HG03175 (cell line): Measurements from ENCODE around the gene NRBF2.
"Not testable (repeated sequence)": the region's sequence is repeated elsewhere in the genome, so short reads cannot be mapped to it uniquely, and the experiment has no call there.

Experiments
- ATAC-seq: cut with Tn5 transposase; IDR thresholded peaks from one replicate; pipeline ENCODE4 v1.9.1; 2021; ENCODE audit warnings: mild to moderate bottlenecking, moderate library complexity; ENCODE audit not compliant: unreplicated experiment

The NRBF2 gene

GRCh38 chr10:63116452-63117072, 16.6 kb upstream of the NRBF2 start:
- ATAC-seq = no peak

DNA sequence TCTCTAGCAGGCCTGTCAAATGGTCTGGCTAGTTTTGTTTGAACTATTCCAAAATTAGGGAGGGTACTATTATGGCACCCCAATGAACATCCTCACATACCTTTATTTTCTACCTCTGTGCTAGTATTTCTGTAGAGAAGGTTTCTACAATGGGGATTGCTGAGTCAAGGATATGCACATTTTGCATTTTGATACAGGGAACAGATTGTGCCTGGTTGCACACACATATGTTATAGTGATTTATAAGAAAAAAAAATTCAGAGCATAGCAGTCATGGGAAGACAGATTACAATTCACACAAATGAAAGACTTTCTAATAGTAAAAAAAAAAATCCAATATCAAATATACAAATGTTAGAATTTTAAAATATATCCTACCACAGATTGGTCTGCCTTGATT, 14.1 kb upstream of the NRBF2 start:
- no peak for ATAC-seq

- no peak for ATAC-seq
Observed at GRCh38 chr10:63120554-63120953, 12.6 kb upstream of the NRBF2 start.

GRCh38 chr10:63123727-63124362, 9.3 kb upstream of the NRBF2 start:
- ATAC-seq = no peak

DNA sequence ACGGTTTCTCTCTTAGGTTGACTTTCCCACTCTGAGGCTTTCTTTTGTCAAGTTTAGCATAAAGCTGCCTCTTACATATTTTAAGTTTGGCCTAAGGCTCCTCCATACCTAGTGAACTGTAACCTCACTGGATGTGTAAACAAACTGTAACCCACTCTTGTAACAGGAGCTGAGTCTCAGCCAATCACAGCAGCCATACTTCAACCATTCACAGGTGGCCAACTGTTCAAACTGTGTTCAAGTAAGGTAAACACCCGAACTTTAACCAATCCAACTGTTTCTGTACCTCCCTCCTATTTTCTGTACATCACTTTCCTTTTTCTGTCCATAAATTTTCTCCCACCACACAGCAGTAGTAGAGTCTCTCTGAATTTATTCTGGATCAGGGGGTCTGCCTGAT, 7.7 kb upstream of the NRBF2 start:
- ATAC-seq = no peak

DNA sequence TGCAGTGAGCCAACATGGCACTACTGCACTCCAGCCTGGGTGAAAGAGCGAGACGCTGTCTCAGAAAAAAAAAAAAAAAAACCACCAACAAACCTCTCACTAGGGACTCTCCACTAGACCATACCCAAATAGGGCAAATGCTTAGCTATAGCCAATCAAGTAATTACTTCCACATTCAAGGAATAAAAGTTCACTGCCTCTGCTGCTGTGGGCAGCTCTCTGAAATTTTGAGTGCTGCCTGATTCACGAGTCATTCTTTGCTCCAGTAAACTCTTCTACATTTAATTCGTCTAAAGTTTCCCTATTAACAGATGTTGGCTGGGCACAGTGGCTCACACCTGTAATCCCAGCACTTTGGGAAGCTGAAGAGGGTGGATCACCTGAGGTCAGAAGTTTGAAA, 4.7 kb upstream of the NRBF2 start:
- ATAC-seq = no peak

GRCh38 chr10:63129888-63130287, 3.2 kb upstream of the NRBF2 start:
- no peak for ATAC-seq

DNA sequence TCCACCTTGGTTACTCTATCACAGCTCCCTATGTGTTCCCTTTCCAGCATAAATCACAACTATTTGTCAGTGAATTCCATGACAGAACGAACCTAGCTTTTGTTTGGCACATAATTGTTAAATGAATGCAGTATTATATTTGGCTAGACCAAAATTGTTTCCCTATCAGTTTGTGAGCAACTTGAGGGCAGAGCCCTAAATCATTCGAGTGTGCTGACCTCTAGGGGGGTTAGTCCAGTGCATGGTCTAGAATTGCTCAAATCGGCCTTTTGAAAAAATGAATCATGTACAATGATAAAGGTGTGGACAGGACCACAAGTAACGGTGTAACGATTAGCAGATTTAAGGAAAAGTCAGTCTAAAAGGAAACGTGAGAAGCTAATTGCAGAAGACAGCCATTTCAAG, 475 bp upstream of the NRBF2 start:
- ATAC-seq = no peak

DNA sequence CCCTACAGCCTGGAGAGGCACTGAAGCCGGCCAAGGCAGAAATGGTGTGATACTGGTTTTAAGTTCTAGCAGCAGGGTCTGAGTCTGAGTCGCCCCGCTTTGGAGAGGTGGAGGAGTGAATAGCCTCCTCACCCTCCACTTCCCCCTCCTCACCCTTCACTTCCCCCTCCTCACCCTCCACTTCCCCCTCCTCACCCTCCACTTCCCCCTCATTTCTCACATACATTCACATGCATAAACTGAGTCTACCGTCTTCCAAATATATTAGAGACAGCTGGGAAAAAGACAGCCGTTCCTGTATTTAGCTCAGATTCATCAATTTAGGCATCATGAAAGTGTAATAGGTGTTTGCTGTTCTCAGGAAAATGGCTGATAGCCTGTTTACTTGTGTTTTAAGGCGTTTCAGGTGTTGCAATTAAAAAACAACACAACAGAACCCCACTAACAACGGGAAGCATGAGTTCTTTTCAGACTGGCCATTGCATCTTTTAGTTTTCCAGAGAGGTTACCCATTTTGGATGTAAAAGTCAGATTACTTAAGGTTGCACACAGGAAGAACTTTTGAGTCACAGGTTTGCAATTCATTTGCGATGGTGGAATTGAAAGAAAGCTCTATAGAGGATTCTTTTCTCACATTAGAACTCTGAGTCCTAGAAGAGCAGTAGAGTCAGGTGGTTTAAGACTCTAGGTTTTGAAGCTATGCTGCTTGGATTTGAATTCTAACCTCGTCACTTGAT, 861 bp downstream of the NRBF2 start:
- ATAC-seq = no peak

- ATAC-seq = no peak
Observed at GRCh38 chr10:63137306-63137705, 4.2 kb downstream of the NRBF2 start.

DNA sequence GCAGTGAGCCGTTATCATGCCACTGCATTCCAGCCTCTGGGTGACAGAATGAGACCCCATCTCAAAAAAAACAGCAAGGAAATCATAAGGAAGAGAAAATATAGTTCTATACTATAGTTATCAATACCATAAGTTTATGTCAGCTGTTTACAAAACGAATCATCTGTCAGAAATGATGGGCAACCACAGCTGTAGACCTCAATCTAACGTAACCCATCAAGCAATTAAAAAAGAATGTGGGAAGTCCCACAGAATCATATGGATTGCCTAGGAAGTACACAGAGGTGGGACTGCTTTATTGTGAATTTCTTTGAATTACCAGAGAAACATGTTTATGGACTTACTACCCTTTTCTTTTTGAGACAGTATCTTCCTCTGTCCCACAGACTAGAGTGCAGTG, 6.9 kb downstream of the NRBF2 start:
- no peak for ATAC-seq

DNA sequence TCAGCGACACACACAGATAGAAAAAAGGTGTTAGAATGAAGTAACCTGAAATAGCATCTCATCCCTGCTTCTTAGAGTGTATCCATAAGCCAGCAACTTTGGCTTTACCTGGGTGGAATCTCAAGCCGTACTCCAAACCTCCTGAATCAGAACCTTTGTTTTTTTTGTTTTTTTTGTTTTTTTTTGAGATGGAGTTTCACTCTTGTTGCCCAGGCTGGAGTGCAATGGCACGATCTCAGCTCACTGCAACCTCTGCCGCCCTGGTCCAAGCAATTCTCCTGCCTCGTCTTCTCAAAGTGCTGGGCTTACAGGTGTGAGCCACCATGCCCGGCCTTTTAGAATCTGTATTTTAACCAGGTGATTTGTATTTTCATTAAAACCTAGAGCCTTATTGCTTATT, 9.0 kb downstream of the NRBF2 start:
- no peak for ATAC-seq

GRCh38 chr10:63143987-63144386, 10.9 kb downstream of the NRBF2 start:
- ATAC-seq = no peak

DNA sequence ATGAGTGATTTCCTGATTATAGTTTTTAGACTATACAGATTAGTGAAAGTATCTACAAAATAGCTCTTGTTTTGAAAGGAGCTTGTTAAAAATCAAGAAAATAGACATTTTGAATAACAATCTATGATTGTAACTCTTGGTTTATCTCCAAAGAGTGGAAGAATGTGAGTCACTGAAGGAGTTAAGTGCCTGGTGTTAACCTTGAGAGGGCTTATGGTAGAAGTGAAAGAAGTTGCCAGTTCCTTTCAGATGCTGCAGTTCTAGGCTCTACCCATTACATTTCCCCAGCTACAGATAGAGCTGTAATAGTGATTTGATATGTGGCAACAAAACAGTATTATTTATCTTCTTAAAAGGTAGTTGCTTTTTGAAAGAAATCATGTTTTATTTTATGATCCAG, 12.7 kb downstream of the NRBF2 start:
- ATAC-seq = no peak

- ATAC-seq = no peak
Observed at GRCh38 chr10:63146503-63146902, 13.4 kb downstream of the NRBF2 start.

GRCh38 chr10:63150745-63151144, 17.6 kb downstream of the NRBF2 start:
- ATAC-seq = no peak

DNA sequence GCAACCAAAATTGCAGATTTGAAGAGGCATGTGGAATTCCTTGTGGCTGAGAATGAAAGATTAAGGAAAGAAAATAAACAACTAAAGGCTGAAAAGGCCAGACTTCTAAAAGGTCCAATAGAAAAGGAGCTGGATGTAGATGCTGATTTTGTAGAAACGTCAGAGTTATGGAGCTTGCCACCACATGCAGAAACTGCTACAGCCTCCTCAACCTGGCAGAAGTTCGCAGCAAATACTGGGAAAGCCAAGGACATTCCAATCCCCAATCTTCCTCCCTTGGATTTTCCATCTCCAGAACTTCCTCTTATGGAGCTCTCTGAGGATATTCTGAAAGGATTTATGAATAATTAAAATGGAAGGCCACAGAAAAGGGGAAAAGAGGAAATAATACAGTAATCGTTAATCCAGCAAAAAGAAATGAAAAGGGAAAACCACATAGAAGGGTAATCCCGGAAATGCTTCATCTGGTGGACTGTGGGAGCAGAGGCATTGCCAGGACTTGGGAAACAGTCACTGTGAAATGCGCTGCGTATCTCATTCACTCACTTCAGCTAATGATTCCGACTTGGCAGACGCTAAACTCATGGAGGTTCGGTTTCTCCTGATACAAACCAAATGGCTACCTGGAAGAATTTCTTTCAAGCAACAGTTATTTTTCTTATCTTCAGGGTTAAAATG, 20.9 kb downstream of the NRBF2 start:
- not testable (repeated sequence) for ATAC-seq

GRCh38 chr10:63154546-63155387, 21.6 kb downstream of the NRBF2 start:
- ATAC-seq = no peak

DNA sequence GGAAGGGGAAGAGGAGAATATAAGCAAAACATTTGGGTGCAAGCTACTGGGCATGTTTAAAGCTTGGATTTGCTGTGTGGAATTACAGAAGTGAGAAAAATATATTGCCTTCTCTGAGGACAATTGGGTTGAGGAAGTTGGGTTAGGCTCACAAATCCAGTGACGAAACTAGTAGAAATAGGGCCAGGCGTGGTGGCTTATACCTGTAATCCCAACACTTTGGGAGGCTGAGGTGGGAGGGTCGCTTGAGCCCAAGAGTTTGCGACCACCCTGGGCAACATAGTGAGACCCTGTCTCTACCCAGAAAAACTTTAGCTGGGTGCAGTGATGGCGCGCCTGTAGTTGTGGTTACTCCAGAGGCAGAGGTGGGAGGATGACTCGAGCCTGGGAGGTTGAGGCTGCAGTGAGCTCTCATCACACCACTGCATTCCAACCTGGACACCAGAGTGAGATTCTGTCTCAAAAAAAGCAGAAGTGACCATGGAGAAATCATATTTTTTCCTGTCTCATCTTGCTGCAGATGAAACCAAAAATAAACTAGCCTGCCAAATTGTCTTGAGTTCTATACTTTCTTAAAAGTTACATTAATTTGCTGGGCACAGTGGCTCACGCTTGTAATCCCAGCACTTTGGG, 22.4 kb downstream of the NRBF2 start:
- no peak for ATAC-seq

DNA sequence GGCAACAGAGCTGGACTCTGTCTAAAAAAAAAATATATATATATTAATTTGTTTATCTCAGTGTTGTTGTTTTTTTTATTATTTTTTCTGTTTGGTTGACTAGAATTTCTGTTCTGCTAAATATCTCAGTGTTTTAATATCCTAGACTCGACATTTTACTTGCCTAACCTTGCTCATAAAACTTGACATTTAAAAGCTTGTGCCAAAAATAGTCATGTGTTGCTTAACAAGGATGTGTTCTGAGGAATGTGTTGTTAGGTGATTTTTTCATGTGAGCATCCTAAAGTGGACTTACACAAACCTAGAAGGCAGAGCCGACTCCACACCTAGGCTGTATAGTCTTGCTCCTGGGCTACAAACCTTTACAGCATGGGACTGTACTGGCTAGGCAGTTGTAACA, 23.1 kb downstream of the NRBF2 start:
- ATAC-seq = no peak
